GM12865 (cell line): ENCODE data around the gene INSL4.

Experiments used
- DNase-seq: peaks from one replicate; pipeline ENCODE4 v3.0.0; 2010; ENCODE audit warnings: low read depth
- H3K4me3 ChIP-seq: 2 replicates; pipeline ENCODE4 v1.5.1; 2011; ENCODE audit warnings: mild to moderate bottlenecking, low read depth, low read length, control low read depth
- TF ChIP-seq, protein P1 (sequence below): IDR thresholded peaks from 2 replicates; pipeline ENCODE4 v1.5.1; 2011; ENCODE audit warnings: low read length, control low read depth, low read depth, inconsistent platforms; ENCODE audit not compliant: insufficient read depth; ENCODE audit errors: missing control alignments

INSL4 gene

DNA sequence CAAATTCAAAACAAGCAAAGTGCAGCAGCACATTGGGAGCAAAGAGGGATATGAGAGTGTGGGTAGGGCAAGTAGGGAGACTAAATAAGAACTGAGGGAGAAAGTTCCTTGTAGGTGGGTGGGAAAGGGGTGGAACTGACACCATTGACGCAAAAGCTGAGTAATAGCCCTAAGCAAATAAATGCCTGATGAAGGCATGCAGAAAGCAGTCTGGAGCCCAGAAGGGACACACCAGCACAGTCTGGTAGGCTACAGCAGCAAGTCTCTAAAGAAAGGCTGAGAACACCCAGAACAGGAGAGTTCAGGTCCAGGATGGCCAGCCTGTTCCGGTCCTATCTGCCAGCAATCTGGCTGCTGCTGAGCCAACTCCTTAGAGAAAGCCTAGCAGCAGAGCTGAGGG is at the start of gene INSL4:
INSL4 (plus strand) TSS at position 208 of the 400 bp plus-strand sequence; CDS start at position 313, 105 bp downstream.
- TF ChIP-seq, protein P1, sequence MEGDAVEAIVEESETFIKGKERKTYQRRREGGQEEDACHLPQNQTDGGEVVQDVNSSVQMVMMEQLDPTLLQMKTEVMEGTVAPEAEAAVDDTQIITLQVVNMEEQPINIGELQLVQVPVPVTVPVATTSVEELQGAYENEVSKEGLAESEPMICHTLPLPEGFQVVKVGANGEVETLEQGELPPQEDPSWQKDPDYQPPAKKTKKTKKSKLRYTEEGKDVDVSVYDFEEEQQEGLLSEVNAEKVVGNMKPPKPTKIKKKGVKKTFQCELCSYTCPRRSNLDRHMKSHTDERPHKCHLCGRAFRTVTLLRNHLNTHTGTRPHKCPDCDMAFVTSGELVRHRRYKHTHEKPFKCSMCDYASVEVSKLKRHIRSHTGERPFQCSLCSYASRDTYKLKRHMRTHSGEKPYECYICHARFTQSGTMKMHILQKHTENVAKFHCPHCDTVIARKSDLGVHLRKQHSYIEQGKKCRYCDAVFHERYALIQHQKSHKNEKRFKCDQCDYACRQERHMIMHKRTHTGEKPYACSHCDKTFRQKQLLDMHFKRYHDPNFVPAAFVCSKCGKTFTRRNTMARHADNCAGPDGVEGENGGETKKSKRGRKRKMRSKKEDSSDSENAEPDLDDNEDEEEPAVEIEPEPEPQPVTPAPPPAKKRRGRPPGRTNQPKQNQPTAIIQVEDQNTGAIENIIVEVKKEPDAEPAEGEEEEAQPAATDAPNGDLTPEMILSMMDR, result no peak
- no peak within 1 kb of the TSS for H3K4me3 ChIP-seq
- no peak for DNase-seq

- H3K4me3 ChIP-seq, result no peak overlapping the region
- DNase-seq, result no peak
- TF ChIP-seq, protein P1, result no peak
Measured at GRCh38 chr9:5184776-5185175, 46.4 kb upstream of the INSL4 start.

DNA sequence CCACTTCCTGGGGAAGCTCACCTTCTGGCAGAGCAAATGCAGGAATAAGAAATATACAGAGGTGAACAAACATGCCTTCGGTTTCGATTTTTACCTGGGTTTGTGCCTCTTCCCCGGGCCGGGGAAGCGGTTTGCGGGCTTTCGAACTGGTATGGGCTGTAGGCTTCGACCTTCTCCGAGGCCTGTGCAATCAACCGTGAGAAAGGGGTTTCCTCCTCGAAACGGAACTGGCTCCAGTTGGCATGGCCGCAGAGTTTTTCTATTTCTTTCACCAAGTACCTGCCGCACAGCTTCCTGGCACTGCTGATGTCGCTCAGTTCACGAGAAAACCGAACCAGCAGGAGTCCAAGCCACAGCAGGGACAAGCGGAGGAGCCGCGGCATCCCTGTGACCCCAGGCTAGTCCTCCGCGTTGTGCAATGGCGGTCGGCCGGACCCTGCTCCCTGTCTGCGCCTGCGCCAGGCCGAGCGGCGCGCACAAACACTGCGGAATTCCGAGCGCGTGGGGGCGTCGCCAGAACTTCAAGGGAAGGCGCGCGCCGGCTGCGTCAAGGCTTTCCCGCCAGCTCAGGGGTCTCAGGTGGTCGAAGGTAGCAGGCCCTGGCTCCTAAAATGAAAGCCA is 45.9 kb upstream of the INSL4 start, which contains the start of gene INSL6:
INSL6 (minus strand) TSS at position 420 of the 621 bp plus-strand sequence; CDS start at position 383, 37 bp downstream.
- TF ChIP-seq, protein P1, result no peak
- DNase-seq, result peak; percentile 57
- H3K4me3 ChIP-seq, result no peak within 1 kb of the TSS

GRCh38 chr9:5186416-5187169 is 44.6 kb upstream of the INSL4 start:
- no peak overlapping the region for H3K4me3 ChIP-seq
- TF ChIP-seq, protein P1, result peak; percentile 18
- DNase-seq, result peak; percentile 59

DNA sequence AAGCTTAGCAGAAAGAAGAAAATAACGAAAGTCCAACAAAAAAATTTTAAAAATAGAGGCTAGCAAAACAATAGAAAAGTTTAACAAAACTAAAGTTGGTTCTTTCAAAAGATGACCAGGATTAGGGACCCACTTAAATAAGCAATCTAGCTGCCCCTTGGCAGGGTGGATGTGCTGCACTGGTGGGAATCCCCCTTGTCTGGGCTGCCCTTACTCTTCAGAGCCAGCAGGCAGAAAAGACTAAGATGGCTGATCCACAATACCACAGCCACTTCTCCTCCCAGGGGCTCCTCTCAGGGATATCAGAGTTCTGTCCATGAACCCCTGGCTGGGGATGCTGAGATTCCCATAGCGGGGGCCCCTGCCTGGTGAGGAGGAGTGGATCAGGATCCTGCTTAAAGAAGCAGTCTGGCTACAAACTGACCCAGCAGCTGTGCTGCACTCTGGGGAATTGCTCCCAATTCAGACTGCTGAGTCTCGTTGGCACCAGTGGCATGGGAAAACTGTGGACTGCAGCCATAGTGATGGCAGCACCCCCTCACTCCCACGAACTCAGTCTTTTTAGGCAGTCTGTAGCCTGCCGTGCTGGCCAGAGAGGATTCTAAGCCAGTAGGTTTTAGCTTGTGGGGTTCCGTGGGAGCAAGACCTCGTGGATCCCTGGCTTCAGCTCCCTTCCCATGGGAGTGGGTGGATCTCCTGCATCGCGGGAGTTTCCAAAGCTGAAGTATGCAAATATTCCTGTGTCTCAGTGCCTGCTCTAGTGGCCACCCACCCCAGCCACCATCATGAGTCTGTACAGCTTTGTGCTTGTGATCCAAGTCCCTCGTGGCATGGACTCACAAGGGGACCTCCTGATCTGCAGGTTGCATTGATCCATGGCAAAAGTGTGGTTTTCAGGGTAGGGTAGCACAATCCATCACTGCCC is 42.9 kb upstream of the INSL4 start:
- TF ChIP-seq, protein P1, result no peak
- DNase-seq, result no peak
- no peak overlapping the region for H3K4me3 ChIP-seq

GRCh38 chr9:5191985-5192384 is 39.2 kb upstream of the INSL4 start:
- TF ChIP-seq, protein P1, result no peak
- no peak for DNase-seq

More at GRCh38 chr9:5191985-5192384, 39.2 kb upstream of the INSL4 start:
- no peak overlapping the region for H3K4me3 ChIP-seq
